Stimulated activated CD4-positive, alpha-beta T cell treated with anti-CD3 and anti-CD28 coated beads, Interleukin-4, amount 100 ng/mL, for 1 hour (primary cell): ENCODE measurements around the gene KANK3.
A peak's percentile ranks its signal among the peaks of the same experiment; 100 is the strongest.
"Not testable (repeated sequence)": the region's sequence is repeated elsewhere in the genome, so short reads cannot be mapped to it uniquely, and the experiment has no call there.

Source experiments
- DNase-seq: peaks from one replicate; pipeline ENCODE4 v3.0.0-alpha.2; 2020

Gene KANK3

DNA sequence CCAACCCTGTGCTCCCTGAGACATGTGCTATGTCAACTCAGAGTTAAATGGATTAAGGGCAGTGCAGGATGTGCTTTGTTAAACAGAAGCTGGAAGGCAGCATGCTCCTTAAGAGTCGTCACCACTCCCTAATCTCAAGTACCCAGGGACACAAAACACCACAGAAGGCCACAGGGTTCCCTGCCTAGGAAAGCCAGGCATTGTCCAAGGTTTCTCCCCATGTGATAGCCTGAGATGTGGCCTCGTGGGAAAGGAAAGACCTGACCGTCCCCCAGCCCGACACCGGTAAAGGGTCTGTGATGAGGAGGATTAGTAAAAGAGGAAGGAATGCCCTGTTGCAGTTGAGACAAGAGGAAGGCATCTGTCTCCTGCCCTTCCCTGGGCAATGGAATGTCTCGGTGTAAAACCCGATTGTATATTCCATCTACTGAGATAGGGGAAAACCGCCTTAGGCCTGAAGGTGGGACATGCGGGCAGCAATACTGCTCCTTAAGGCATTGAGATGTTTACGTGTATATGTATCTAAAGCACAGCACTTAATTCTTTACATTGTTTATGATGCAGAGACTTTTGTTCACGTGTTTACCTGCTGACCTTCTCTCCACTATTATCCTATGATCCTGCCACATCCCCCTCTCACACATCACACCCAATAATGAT is 28.0 kb downstream of the KANK3 start:
- not testable (repeated sequence) for DNase-seq

GRCh38 chr19:8311461-8312260 is 31.4 kb downstream of the KANK3 start:
- no peak for DNase-seq

DNA sequence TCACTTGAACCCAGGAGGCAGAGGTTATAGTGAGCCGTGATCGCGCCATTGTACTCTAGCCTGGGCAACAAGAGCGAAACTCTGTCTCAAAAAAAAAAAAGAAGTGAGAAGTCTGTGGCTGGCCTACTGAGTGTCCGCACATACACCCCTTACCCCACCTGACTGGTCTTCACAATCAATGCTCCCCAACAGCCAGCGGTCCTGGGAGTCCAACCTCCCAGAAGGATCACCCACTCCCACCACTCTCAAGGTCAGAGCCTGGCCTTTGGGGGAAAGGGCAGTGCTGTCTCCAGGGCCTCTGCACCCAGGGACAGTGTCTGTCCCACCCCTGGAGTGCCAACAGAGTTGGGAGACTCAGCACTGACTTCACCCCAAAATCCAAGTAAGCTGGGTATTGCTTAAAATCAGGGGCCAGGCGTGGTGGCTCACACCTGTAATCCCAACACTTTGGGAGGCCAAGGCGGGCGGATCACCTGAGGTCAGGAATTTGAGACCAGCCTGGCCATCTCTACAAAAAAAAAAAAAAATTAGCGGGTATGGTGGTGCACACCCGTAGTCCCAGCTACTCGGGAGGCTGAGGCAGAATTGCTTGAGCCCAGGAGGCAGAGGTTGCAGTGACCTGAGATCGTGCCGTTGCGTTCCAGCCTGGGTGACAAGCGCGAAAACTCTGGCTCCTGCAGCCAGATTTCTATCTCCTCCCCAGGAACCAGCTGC is 32.6 kb downstream of the KANK3 start:
- no peak for DNase-seq

DNA sequence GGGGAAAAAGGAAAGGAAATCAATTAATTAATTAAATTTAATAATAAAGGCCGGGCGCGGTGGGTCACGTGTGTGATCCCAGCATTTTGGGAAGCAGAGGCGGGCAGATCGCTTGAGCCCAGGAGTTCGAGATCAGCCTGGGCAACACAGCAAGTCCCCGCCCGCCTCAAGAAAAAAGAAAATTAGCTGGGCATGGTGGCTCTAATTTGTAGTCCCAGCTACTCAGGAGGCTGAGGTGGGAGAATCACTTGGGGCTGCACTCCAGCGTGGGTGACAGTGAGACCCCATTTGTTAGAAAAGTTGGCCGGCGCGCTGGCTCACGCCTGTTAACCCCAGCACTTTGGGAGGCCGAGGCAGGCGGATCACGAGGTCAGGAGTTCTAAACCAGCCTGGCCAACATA is 34.2 kb downstream of the KANK3 start:
- no peak for DNase-seq

GRCh38 chr19:8307965-8308866 is 34.8 kb downstream of the KANK3 start, which contains the start of gene CD320:
Gene CD320 (minus strand): TSS chr19:8308358. CDS start chr19:8308290, 68 bp downstream.
- DNase-seq = peak; percentile 88

DNA sequence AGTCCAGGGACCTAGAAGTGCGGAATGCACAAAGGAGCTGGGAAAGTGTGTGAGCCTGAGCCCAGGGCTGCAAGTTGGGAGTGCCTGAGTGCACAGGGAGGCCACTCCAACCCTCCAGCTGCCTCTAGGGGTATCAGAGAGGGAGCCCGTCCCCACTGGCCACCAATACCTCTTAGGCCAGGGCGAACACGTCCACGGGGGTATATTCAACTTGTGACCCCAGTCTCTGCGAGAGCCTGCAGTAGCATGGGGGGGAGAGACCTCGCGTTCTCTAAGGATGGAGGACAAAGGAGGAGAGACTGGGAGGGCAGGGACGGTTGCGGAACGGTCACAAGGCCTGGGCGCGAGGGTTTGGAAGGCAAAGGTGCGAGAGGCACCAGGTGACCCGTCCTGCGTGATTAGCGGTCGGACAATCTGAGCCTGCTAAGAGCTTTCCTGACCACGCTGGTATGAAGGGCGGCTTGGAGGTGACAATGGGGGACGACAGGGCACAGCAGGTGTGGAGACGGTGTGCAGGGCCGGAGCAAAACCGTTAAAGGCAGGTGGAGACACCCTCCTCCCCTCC is 35.6 kb downstream of the KANK3 start:
- no peak for DNase-seq

DNA sequence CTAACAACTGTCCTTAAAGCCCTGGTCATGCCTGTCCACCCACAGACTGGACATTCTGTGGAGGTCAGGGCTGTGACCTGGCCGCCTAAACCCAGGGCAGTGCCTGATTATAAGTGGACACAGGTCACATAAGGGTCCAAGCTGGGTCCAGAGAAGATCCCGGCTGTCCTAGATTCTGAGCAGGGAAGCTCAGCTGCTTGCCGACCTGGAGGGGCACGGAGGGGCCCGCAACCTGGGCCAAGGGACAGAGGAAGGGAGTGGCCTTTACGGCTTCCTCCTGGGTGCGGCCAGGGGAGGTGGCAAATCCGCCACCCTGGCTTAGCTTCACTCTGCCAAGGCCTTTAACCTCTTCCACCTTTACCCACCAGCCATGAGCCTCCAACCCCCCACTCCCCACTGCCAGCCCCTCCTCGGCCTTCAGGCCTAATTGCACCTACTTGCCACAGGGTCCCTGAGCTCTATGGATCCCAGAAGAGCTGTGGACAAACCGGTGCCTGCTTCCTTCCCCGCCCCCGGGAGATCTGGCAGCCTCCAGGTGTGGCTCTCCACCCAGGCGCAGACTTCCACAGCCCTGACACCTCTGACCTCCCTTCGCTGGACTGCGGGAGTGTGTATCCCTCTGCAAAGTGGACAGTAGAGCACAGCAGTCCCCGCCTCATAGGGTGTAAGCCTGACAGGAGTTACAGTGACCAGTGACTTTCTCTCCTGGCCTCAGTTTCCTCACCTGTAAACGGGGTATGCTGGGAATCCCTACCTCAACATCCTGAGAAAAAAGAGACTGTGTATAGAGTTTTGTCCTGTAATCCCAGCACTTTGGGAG is 36.6 kb downstream of the KANK3 start:
- DNase-seq = no peak

DNA sequence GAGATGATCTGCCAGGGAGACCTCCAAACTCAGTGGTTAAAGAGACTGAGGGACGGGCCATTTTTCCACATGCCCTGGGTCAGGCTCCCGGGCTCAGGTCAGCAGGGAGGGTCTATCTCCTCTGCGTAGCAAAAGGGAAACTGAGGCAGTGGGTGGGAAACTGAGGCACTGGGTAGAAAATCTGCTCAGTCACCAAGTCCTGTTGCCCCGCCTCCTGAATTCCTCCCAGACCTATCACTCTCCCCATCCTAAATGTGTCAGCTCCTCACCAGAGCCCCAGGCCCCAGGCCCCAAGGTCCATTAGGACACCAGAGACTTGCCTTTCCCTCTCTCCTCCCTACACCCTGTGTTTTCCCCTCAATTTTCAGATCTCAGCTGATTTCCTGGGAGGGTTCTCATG is 37.3 kb downstream of the KANK3 start:
- DNase-seq = no peak

- DNase-seq = peak; percentile 38
Observed at GRCh38 chr19:8304841-8305621, 38.0 kb downstream of the KANK3 start.

GRCh38 chr19:8302734-8303133 is 40.3 kb downstream of the KANK3 start:
- no peak for DNase-seq

DNA sequence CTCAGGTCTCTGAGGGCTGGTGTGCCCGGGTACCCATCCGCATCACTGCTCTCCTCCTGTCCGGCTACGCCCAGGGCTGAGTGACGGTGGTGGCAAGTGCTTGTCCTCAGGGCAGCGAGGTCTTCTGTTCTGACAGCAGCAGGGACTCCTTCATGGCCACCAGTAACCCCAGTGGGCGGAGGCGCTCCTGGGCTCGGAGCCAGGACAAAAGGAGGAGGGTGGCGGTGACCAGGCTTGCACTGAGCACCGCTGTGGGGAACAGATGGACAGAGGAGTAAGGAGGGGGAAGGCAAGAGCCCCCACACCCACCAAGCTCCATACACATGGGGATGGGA is 40.7 kb downstream of the KANK3 start:
- DNase-seq = no peak

DNA sequence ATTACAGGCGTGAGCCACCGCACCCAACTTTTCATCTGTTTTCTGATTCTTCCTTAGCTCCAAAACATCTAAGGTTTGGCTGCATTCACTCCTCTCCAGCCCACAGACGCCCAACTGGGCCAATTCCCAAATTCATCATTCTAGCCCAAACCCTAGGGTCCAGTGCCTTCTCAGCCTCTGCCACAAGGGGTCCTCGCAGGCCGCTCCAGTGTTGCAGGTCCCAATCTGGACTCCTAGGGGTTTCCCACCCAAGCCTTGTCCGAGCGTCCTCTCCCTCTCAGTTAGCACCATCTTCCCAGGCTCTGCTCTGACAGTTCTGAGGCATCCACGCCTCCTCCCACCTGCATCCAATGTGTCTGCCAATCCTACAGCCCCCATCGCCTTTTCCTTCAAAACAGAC is 51.7 kb downstream of the KANK3 start:
- DNase-seq = not testable (repeated sequence)

DNA sequence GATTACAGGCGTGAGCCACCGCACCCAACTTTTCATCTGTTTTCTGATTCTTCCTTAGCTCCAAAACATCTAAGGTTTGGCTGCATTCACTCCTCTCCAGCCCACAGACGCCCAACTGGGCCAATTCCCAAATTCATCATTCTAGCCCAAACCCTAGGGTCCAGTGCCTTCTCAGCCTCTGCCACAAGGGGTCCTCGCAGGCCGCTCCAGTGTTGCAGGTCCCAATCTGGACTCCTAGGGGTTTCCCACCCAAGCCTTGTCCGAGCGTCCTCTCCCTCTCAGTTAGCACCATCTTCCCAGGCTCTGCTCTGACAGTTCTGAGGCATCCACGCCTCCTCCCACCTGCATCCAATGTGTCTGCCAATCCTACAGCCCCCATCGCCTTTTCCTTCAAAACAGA is 66.6 kb downstream of the KANK3 start:
- DNase-seq = not testable (repeated sequence)
